Activated naive CD8-positive, alpha-beta T cell treated with anti-CD3 and anti-CD28 coated beads for 36 hours (primary cell): ENCODE measurements around the gene ARAP3. TPM values are rescaled to one million over a fixed set of nuclear protein-coding genes. Genes with fewer than 3 reads are reported as not detected.

ENCODE experiments used
- DNase-seq: peaks from one replicate; pipeline ENCODE4 v3.0.0; 2021
- H3K27ac Mint-ChIP-seq: one replicate; pipeline ENCODE4 v1.8.0; 2022; ENCODE audit warnings: mild to moderate bottlenecking, moderate library complexity, mixed read lengths
- H3K27me3 Mint-ChIP-seq: one replicate; pipeline ENCODE4 v1.8.0; 2022; ENCODE audit warnings: mild to moderate bottlenecking, mixed read lengths
- H3K36me3 Mint-ChIP-seq: one replicate; pipeline ENCODE4 v1.8.0; 2021; ENCODE audit warnings: mild to moderate bottlenecking, mixed read lengths
- H3K4me1 Mint-ChIP-seq: one replicate; pipeline ENCODE4 v1.8.0; 2021; ENCODE audit warnings: mixed read lengths
- H3K4me3 Mint-ChIP-seq: one replicate; pipeline ENCODE4 v1.8.0; 2022; ENCODE audit warnings: mild to moderate bottlenecking, moderate library complexity, mixed read lengths
- H3K9me3 Mint-ChIP-seq: one replicate; pipeline ENCODE4 v1.8.0; 2022; ENCODE audit warnings: mixed read lengths
- total RNA-seq, 2 experiments: library from RNA; stranded (reverse); gene quantifications; one replicate each; pipeline ENCODE4 v1.2.3, GENCODE V29; 2021

Gene ARAP3
- total RNA-seq, 2 experiments from 2014 or later, result 4.1 to 5.7 TPM

DNA sequence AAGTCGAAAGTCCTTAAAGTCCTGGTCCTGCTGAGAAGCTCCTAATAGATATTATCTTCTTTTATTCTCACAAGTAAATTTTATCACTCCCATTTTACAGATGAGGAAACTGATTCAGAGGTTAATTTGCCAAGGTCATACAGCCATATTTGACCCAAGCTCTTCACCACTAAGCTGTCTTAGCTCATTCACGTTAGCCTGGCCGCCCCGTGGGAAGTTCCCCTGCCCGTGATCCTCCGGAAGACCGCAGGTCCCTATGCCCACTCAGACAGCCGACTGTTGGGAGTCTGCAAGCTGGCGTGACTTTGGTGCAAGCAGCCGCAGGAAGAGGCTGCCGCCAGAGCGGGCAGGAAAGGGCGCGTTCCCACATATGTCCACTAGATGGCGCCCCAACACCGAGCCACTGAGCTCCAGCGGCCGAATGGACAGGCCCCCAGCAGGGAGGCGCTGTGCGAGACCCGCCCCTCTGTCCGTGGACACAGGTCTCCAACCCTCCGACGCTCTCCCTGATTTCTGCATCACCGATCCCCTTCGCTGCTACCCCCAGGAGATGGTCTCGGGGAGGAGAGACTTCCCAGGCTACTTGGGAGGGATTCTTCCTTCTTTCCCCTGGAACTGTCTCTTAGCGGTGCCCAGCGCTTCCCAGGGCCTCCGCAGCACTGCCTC lies 10.0 kb upstream of the ARAP3 start:
- Mint-ChIP-seq H3K4me1 (peaks cover 17% of the 10 kb centered on the region), H3K9me3 (no peaks in the 10 kb centered on the region), H3K27ac (no peak overlapping the region), H3K4me3 (peak overlapping the region; percentile 73), H3K36me3 (no peaks in the 10 kb centered on the region), H3K27me3 (peaks cover 7% of the 10 kb centered on the region)
- peak; percentile 86 for DNase-seq

DNA sequence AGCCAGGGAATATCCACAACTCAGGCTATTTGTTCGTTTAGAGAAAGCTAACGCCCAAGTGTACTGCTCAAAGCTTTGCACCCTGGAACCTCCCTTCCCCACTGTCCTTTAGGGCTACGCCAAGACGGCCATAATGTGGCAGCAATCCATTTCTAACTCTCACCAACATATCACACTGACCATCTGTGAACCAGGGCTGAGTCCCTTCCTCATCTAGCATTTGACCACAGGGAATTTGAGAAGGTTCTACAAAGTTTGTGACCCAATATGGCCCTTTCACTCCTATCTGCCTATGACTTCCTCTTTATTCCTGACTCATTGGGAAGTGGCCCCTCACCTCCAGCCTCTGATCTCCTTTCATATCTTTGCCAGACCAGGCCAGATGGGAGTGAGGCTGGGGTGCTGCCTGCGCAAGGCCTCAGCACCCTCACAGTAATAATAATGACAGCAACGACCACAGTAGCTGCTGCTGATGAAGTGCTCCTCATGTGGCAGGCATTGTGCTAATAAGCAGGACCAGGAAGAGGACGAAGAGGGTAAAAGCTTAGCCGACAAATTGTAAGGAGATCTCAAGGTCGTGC lies 9.3 kb upstream of the ARAP3 start:
- Mint-ChIP-seq H3K27ac (no peak overlapping the region), H3K9me3 (no peaks in the 10 kb centered on the region)

GRCh38 chr5:141686648-141687416 lies 4.8 kb upstream of the ARAP3 start:
- Mint-ChIP-seq H3K9me3 (no peaks in the 10 kb centered on the region), H3K27ac (no peak overlapping the region), H3K36me3 (no peaks in the 10 kb centered on the region), H3K4me1 (peaks cover 15% of the 10 kb centered on the region), H3K4me3 (no peak overlapping the region), H3K27me3 (no peaks in the 10 kb centered on the region)
- no peak for DNase-seq

More for the DNA sequence above, 9.3 kb upstream of the ARAP3 start:
- no peaks in the 10 kb centered on the region for H3K36me3 Mint-ChIP-seq
- H3K27me3 Mint-ChIP-seq, result peaks cover 2% of the 10 kb centered on the region
- H3K4me3 Mint-ChIP-seq, result no peak overlapping the region
- H3K4me1 Mint-ChIP-seq, result peaks cover 17% of the 10 kb centered on the region
- no peak for DNase-seq

GRCh38 chr5:141685591-141685990 lies 3.6 kb upstream of the ARAP3 start:
- H3K27ac Mint-ChIP-seq, result no peak overlapping the region
- DNase-seq, result no peak
- no peak overlapping the region for H3K4me3 Mint-ChIP-seq
- H3K9me3 Mint-ChIP-seq, result no peaks in the 10 kb centered on the region
- no peaks in the 10 kb centered on the region for H3K36me3 Mint-ChIP-seq
- H3K27me3 Mint-ChIP-seq, result no peaks in the 10 kb centered on the region
- peaks cover 26% of the 10 kb centered on the region for H3K4me1 Mint-ChIP-seq

GRCh38 chr5:141683596-141684141 lies 1.6 kb upstream of the ARAP3 start:
- H3K4me3 Mint-ChIP-seq, result peak overlapping the region; percentile 46
- H3K27me3 Mint-ChIP-seq, result no peaks in the 10 kb centered on the region
- peaks cover 27% of the 10 kb centered on the region for H3K4me1 Mint-ChIP-seq
- H3K36me3 Mint-ChIP-seq, result no peaks in the 10 kb centered on the region
- H3K9me3 Mint-ChIP-seq, result no peaks in the 10 kb centered on the region
- H3K27ac Mint-ChIP-seq, result no peak overlapping the region
- no peak for DNase-seq

DNA sequence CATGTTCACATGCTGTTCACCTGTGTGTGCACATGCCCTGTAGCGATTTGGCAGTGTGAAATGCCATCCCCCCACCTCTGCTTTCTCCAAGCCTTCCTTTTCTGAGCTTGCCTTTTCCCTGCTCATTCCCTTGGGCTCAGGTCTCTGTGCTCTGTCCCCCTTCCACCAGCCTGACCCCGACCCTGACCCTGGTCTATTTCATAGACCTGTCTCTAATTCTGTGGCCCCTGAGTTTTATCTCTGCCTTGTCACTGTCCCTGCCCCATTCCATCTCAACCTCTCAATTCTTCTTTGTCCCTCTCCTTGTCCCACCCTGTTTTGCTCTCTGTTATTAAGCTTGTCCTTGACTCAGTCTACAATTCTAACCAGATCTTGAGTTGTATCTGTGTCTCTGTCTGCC lies 735 bp downstream of the ARAP3 start:
- H3K27ac Mint-ChIP-seq, result peak overlapping the region; percentile 10
- DNase-seq, result no peak
- no peaks in the 10 kb centered on the region for H3K9me3 Mint-ChIP-seq
- H3K4me3 Mint-ChIP-seq, result peak overlapping the region; percentile 73
- H3K4me1 Mint-ChIP-seq, result peaks cover 27% of the 10 kb centered on the region
- no peaks in the 10 kb centered on the region for H3K36me3 Mint-ChIP-seq
- H3K27me3 Mint-ChIP-seq, result no peaks in the 10 kb centered on the region

- no peak overlapping the region for H3K27ac Mint-ChIP-seq
- H3K27me3 Mint-ChIP-seq, result no peaks in the 10 kb centered on the region
- no peaks in the 10 kb centered on the region for H3K9me3 Mint-ChIP-seq
- peak overlapping the region; percentile 73 for H3K4me3 Mint-ChIP-seq
- no peaks in the 10 kb centered on the region for H3K36me3 Mint-ChIP-seq
- DNase-seq, result no peak
- peaks cover 27% of the 10 kb centered on the region for H3K4me1 Mint-ChIP-seq
Observed at GRCh38 chr5:141680751-141681201, 1.3 kb downstream of the ARAP3 start.

- Mint-ChIP-seq H3K27ac (no peak overlapping the region), H3K9me3 (no peaks in the 10 kb centered on the region), H3K27me3 (no peaks in the 10 kb centered on the region), H3K4me1 (peaks cover 27% of the 10 kb centered on the region), H3K36me3 (no peaks in the 10 kb centered on the region), H3K4me3 (no peak overlapping the region)
- DNase-seq, result no peak
Observed at GRCh38 chr5:141680178-141680577, 1.9 kb downstream of the ARAP3 start.

DNA sequence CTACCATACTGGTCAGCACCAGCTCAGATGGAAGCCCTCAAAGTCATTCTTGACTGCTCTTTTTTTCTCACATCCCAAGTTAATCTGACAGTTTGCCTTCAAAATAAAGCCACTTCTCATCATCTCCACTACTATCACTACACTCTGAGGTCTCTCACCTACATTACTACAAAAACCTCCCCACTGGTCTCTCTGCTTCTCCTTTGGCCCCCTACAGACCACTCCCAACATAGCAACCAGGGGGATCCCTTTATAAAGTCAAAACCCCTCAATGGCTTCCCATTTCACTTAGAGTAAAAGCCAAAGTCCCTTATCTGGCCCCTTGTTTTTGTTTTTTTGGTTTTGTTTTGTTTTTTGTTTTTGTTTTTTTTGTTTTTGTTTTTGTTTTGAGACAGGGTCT lies 4.6 kb downstream of the ARAP3 start:
- no peaks in the 10 kb centered on the region for H3K27me3 Mint-ChIP-seq
- H3K4me3 Mint-ChIP-seq, result no peak overlapping the region
- no peaks in the 10 kb centered on the region for H3K9me3 Mint-ChIP-seq
- no peak overlapping the region for H3K27ac Mint-ChIP-seq
- no peak for DNase-seq
- H3K4me1 Mint-ChIP-seq, result peaks cover 15% of the 10 kb centered on the region
- no peaks in the 10 kb centered on the region for H3K36me3 Mint-ChIP-seq

DNA sequence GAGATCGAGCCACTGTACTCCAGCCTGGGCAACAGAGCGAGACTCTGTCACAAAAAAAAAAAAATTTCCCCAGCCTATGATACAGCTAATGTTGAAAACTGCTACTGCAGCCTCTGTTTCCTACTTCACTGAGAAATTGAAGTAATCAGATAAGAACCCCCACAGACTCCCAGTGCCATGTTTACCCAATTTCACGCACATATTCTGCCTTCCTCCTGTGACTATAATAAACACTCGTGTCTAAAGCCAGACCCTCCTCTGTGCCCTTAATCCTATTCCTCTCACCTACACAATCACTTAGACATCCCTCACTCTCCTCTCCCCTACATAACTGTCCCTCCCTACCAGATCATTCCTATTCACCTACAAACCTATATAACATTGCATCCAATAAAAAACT lies 6.4 kb downstream of the ARAP3 start:
- Mint-ChIP-seq H3K9me3 (no peaks in the 10 kb centered on the region), H3K4me3 (no peak overlapping the region), H3K27ac (no peak overlapping the region), H3K4me1 (peaks cover 3% of the 10 kb centered on the region), H3K27me3 (no peaks in the 10 kb centered on the region), H3K36me3 (no peaks in the 10 kb centered on the region)
- no peak for DNase-seq

- no peaks in the 10 kb centered on the region for H3K27me3 Mint-ChIP-seq
- no peaks in the 10 kb centered on the region for H3K36me3 Mint-ChIP-seq
- H3K4me3 Mint-ChIP-seq, result no peak overlapping the region
- no peak overlapping the region for H3K27ac Mint-ChIP-seq
- H3K9me3 Mint-ChIP-seq, result no peaks in the 10 kb centered on the region
- H3K4me1 Mint-ChIP-seq, result no peaks in the 10 kb centered on the region
- no peak for DNase-seq
Observed at GRCh38 chr5:141674747-141675146, 7.3 kb downstream of the ARAP3 start.

DNA sequence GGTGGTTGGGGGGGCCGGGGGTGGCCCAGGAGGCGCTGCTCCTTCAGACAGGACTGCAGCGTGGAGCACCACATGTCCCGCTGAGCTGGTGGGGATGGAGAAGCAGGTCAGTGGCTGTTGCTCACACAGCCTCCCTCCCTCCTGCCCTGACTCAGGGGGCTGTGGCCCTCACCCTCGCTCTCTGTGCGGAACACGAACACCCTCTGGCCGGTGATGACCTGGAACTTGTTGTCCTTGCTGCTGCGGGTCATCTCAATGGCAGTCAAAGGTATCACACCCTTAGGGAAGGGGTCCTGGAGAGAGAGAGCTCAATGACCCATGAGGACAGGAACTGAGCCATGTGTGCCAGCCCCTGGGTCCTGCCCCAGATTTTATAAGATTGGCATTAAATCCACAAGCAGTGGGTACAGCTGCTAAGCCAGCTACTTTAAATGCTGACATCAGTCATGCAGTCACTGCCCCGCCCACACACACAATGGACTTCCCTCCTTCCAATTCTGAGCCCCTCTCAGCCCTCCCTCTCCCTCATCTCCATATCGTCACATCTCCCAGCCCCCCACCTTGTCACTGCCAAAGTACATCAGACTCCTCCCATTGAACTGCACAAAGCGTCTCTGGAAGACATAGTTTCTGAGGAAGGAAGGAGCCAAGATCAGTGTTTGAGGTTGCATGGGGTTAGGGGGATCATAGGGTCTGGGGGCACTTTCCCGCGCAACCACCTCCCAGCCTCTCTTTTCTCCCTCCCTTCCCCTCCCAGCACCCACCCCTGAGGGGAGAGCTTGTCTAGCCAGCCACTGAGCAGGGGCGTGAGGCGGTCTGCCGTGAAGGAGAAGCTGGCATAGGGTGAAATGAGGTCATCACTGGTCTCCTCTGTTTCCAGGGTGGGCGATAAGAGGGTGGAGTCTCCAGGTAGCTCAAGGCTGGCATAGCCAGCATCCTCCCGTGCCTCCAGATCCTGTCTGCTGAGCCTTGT lies 8.9 kb downstream of the ARAP3 start:
- Mint-ChIP-seq H3K36me3 (no peaks in the 10 kb centered on the region), H3K27me3 (no peaks in the 10 kb centered on the region), H3K27ac (no peak overlapping the region), H3K4me3 (no peak overlapping the region), H3K4me1 (no peaks in the 10 kb centered on the region), H3K9me3 (no peaks in the 10 kb centered on the region)
- DNase-seq, result no peak

- Mint-ChIP-seq H3K4me3 (no peak overlapping the region), H3K4me1 (no peaks in the 10 kb centered on the region), H3K9me3 (no peaks in the 10 kb centered on the region), H3K27me3 (no peaks in the 10 kb centered on the region), H3K36me3 (no peaks in the 10 kb centered on the region), H3K27ac (no peak overlapping the region)
- no peak for DNase-seq
Observed at GRCh38 chr5:141672071-141672840, 9.8 kb downstream of the ARAP3 start.

- H3K9me3 Mint-ChIP-seq, result no peaks in the 10 kb centered on the region
- H3K4me1 Mint-ChIP-seq, result peaks cover 4% of the 10 kb centered on the region
Observed at GRCh38 chr5:141669520-141669919, 12.5 kb downstream of the ARAP3 start.

More at GRCh38 chr5:141669520-141669919, 12.5 kb downstream of the ARAP3 start:
- no peak for DNase-seq
- no peaks in the 10 kb centered on the region for H3K36me3 Mint-ChIP-seq
- H3K27me3 Mint-ChIP-seq, result no peaks in the 10 kb centered on the region
- no peak overlapping the region for H3K4me3 Mint-ChIP-seq
- no peak overlapping the region for H3K27ac Mint-ChIP-seq
